Trophoblast cell (in vitro differentiated cells and primary cell): ENCODE data around the gene PPP1R8.
"Not testable (repeated sequence)": the region's sequence is repeated elsewhere in the genome, so short reads cannot be mapped to it uniquely, and the experiment has no call there.

Experiments used
- DNase-seq, 2 donors: peaks; one replicate each; pipeline ENCODE4 v3.0.0-alpha.2; 2016
- H2AFZ ChIP-seq: 2 replicates; pipeline ENCODE4 v1.6.1; 2013; ENCODE audit warnings: low read length, moderate library complexity, mild to moderate bottlenecking; ENCODE audit not compliant: insufficient read depth, poor library complexity
- H2AK5ac ChIP-seq: 2 replicates; pipeline ENCODE4 v1.6.1; 2013; ENCODE audit warnings: mild to moderate bottlenecking, low read length
- H2BK120ac ChIP-seq: 2 replicates; pipeline ENCODE4 v1.6.1; 2013; ENCODE audit warnings: low read length, mild to moderate bottlenecking, moderate library complexity; ENCODE audit not compliant: insufficient read depth, poor library complexity
- H2BK12ac ChIP-seq: 2 replicates; pipeline ENCODE4 v1.6.1; 2013; ENCODE audit warnings: mild to moderate bottlenecking, low read length, moderate library complexity
- H2BK5ac ChIP-seq: 2 replicates; pipeline ENCODE4 v1.6.1; 2013; ENCODE audit warnings: low read length, low read depth, moderate library complexity, mild to moderate bottlenecking; ENCODE audit not compliant: poor library complexity
- H3K14ac ChIP-seq: 2 replicates; pipeline ENCODE4 v1.6.1; 2013; ENCODE audit warnings: mild to moderate bottlenecking, low read length
- H3K18ac ChIP-seq: 2 replicates; pipeline ENCODE4 v1.6.1; 2013; ENCODE audit warnings: mild to moderate bottlenecking, low read length
- H3K23ac ChIP-seq: 2 replicates; pipeline ENCODE4 v1.6.1; 2013; ENCODE audit warnings: low read length
- H3K27ac ChIP-seq: 2 replicates; pipeline ENCODE4 v1.5.1; 2013; ENCODE audit warnings: low read depth, mild to moderate bottlenecking, inconsistent platforms, low read length, moderate library complexity
- H3K27me3 ChIP-seq: 2 replicates; pipeline ENCODE4 v1.6.1; 2013; ENCODE audit warnings: inconsistent platforms, mild to moderate bottlenecking, low read length, moderate library complexity; ENCODE audit not compliant: insufficient read depth
- H3K36me3 ChIP-seq, 2 experiments: 1 replicate in 1 of 2; 2 replicates in 1 of 2; pipeline ENCODE4 v1.6.1; 2013; ENCODE audit warnings: low read length in 2 of 2, mild to moderate bottlenecking in 2 of 2, moderate library complexity in 1 of 2; ENCODE audit not compliant: insufficient read depth in 2 of 2, control insufficient read depth in 1 of 2
- H3K4ac ChIP-seq: 2 replicates; pipeline ENCODE4 v1.6.1; 2013; ENCODE audit warnings: low read depth, mild to moderate bottlenecking, low read length, moderate library complexity
- H3K4me1 ChIP-seq, 2 experiments: 1 replicate in 1 of 2; 2 replicates in 1 of 2; pipeline ENCODE4 v1.6.1; 2013; ENCODE audit warnings: low read length in 2 of 2, mild to moderate bottlenecking in 2 of 2, moderate library complexity in 1 of 2; ENCODE audit not compliant: insufficient read depth in 2 of 2, control insufficient read depth in 1 of 2
- H3K4me2 ChIP-seq: 2 replicates; pipeline ENCODE4 v1.6.1; 2013; ENCODE audit warnings: inconsistent platforms, mild to moderate bottlenecking, low read length, moderate library complexity
- H3K4me3 ChIP-seq: 2 replicates; pipeline ENCODE4 v1.5.1; 2013; ENCODE audit warnings: mild to moderate bottlenecking, low read depth, low read length, inconsistent platforms
- H3K79me1 ChIP-seq: one replicate; pipeline ENCODE4 v1.6.1; 2013; ENCODE audit warnings: low read length
- H3K79me2 ChIP-seq: 2 replicates; pipeline ENCODE4 v1.6.1; 2013; ENCODE audit warnings: low read length, mild to moderate bottlenecking; ENCODE audit not compliant: control insufficient read depth, insufficient read depth, poor library complexity
- H3K9ac ChIP-seq: 2 replicates; pipeline ENCODE4 v1.6.1; 2013; ENCODE audit warnings: mild to moderate bottlenecking, low read length
- H3K9me3 ChIP-seq: 2 replicates; pipeline ENCODE4 v1.6.1; 2013; ENCODE audit warnings: low read depth, mild to moderate bottlenecking, control low read depth, inconsistent platforms, low read length; ENCODE audit not compliant: insufficient read depth
- H4K12ac ChIP-seq: 2 replicates; pipeline ENCODE4 v1.6.1; 2013; ENCODE audit warnings: low read depth, mild to moderate bottlenecking, low read length, moderate library complexity
- H4K8ac ChIP-seq: 2 replicates; pipeline ENCODE4 v1.6.1; 2013; ENCODE audit warnings: low read depth, mild to moderate bottlenecking, low read length, moderate library complexity
- H4K91ac ChIP-seq: one replicate; pipeline ENCODE4 v1.6.1; 2013; ENCODE audit warnings: low read depth, mild to moderate bottlenecking, low read length, moderate library complexity
- WGBS: extraction: QIAGEN DNeasy Blood & Tissue Kit; methylation state at CpG from one replicate; pipeline ENCODE4 v1.1.7; 2013; ENCODE audit warnings: missing lambda C conversion rate; ENCODE audit not compliant: insufficient read length, insufficient coverage; ENCODE audit errors: extremely low coverage; 5-methylcytosine and 5-hydroxymethylcytosine counted together

PPP1R8 gene

GRCh38 chr1:27849951-27850350, 19.4 kb downstream of the PPP1R8 start:
- Histone ChIP-seq H3K4ac (no peak overlapping the region), H3K14ac (no peak overlapping the region), H3K27me3 (no peaks in the 10 kb centered on the region), H3K27ac (no peak overlapping the region), H2BK120ac (no peak overlapping the region), H3K23ac (no peak overlapping the region), H4K12ac (no peak overlapping the region), H2BK5ac (no peak overlapping the region), H3K4me3 (no peak overlapping the region), H3K18ac (no peak overlapping the region), H4K91ac (no peak overlapping the region), H3K4me1 (no peaks in the 10 kb centered on the region), H3K4me2 (no peak overlapping the region), H3K79me2 (no peaks in the 10 kb centered on the region), H3K9ac (no peak overlapping the region), H2BK12ac (no peak overlapping the region), H4K8ac (no peak overlapping the region), H2AK5ac (no peak overlapping the region), H3K36me3 (peaks cover 20 to 35% of the 10 kb centered on the region in 2 experiments), H3K9me3 (peaks cover 2% of the 10 kb centered on the region), H3K79me1 (no peaks in the 10 kb centered on the region), H2AFZ (no peak overlapping the region)
- no peak for DNase-seq
- no CpG with 5 or more reads among the region's 7 CpGs for WGBS

DNA sequence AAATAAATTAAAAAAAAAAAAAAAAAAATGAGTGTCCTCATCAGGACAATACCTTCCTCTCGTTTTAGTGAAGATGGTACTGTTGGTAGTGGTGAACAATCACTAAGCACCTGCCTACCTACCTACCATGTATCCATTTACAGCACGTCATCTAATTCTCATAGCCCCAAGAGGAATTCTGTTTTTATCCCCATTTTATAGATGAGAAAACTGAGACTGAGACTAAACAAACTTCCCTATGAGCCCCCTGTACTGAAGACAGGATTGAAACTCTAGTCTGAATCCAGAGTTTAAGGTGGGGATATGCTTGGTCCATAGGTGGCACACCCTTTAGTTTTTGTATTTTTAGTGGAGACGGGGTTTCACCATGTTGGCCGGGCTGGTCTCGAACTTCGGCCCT, 24.5 kb downstream of the PPP1R8 start:
- H3K9ac ChIP-seq = no peak overlapping the region
- H4K91ac ChIP-seq = no peak overlapping the region
- H3K79me2 ChIP-seq = no peaks in the 10 kb centered on the region
- H3K23ac ChIP-seq = no peak overlapping the region
- H2BK5ac ChIP-seq = no peak overlapping the region
- no peaks in the 10 kb centered on the region for H3K27me3 ChIP-seq
- H3K18ac ChIP-seq = no peak overlapping the region
- peaks cover 3 to 8% of the 10 kb centered on the region in 2 experiments for H3K36me3 ChIP-seq
- H2AFZ ChIP-seq = no peak overlapping the region
- no peak overlapping the region for H2AK5ac ChIP-seq
- H2BK12ac ChIP-seq = no peak overlapping the region
- H3K4me2 ChIP-seq = no peak overlapping the region
- no peak overlapping the region for H3K27ac ChIP-seq
- WGBS = no CpG with 5 or more reads among the region's 6 CpGs
- H4K12ac ChIP-seq = no peak overlapping the region
- H2BK120ac ChIP-seq = no peak overlapping the region
- H4K8ac ChIP-seq = no peak overlapping the region
- H3K4ac ChIP-seq = no peak overlapping the region
- H3K4me3 ChIP-seq = no peak overlapping the region
- H3K79me1 ChIP-seq = no peaks in the 10 kb centered on the region
- peaks cover 2% of the 10 kb centered on the region for H3K9me3 ChIP-seq
- DNase-seq = no peak
- no peak overlapping the region for H3K14ac ChIP-seq
- peaks cover 2 to 6% of the 10 kb centered on the region in 2 experiments for H3K4me1 ChIP-seq

DNA sequence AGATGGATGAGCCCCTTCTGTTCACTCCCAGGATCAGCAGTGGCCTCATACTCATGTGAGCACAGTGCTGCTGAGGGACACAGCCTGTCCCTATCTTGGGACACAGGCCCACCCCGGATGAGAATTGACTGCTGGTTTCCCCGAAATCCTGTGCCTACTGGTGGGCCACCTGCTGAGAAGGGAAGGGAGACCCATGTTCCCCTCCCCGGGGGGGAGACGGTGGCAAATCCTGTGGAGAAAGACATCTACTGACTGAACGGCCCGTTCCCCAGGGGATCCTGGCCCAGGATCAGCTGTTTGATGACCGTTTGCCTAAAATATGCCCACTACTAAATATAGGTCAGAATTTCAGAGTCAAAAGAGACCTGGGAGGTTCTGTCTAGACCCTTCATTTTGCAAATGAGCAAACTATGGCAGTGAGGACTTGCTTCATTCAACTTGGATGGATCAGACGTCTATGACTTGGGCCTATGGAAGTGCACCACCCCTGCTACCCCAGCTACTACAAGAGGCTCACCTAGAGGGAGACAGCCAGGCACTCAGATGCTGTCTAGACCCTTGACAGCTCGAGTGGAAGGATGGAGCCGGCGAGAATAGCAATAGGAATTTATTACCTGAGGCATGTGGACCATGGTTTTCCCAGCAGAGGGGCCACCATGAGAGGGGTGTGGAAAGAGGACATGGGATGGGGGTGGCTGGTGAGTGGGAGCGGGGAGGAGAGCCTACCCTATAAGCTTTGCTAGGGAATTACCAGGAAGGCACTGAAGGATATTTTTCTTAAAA, 26.2 kb downstream of the PPP1R8 start:
- no peak overlapping the region for H3K18ac ChIP-seq
- H3K9me3 ChIP-seq = no peaks in the 10 kb centered on the region
- H3K4me1 ChIP-seq = peaks cover 2 to 6% of the 10 kb centered on the region in 2 experiments
- no peaks in the 10 kb centered on the region for H3K79me2 ChIP-seq
- H2BK120ac ChIP-seq = no peak overlapping the region
- no peak overlapping the region for H3K23ac ChIP-seq
- H2AK5ac ChIP-seq = no peak overlapping the region
- no peaks in the 10 kb centered on the region for H3K79me1 ChIP-seq
- no peaks in the 10 kb centered on the region for H3K27me3 ChIP-seq
- peaks cover 0 to 2% of the 10 kb centered on the region in 2 experiments for H3K36me3 ChIP-seq
- H3K4me2 ChIP-seq = no peak overlapping the region
- no peak overlapping the region for H3K4me3 ChIP-seq
- WGBS = no CpG with 5 or more reads among the region's 12 CpGs
- no peak overlapping the region for H2BK12ac ChIP-seq
- H2BK5ac ChIP-seq = no peak overlapping the region
- no peak overlapping the region for H3K14ac ChIP-seq
- no peak overlapping the region for H4K91ac ChIP-seq
- no peak overlapping the region for H3K27ac ChIP-seq
- no peak for DNase-seq
- H2AFZ ChIP-seq = no peak overlapping the region
- H3K9ac ChIP-seq = no peak overlapping the region
- no peak overlapping the region for H4K8ac ChIP-seq
- no peak overlapping the region for H3K4ac ChIP-seq
- no peak overlapping the region for H4K12ac ChIP-seq

DNA sequence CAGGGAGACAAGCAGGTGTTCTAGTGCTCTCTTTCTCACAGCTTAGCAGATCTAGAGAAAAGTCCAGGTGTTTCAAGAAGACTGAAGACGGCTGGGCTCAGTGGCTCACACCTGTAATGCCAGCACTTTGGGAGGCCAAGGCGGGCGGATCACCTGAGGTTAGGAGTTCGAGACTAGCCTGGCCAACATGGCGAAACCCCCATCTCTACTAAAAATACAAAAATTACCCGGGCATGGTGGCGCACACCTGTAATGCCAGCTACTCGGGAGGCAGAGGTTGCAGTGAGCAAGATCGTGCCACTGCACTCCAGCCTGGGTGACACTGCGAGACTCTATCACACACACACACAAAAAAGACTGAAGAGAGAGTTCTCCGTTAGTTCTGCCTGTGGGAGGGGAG, 27.0 kb downstream of the PPP1R8 start:
- not testable (repeated sequence) for H4K91ac ChIP-seq, H3K79me2 ChIP-seq, DNase-seq, H2BK12ac ChIP-seq, H3K23ac ChIP-seq, H3K4ac ChIP-seq, H3K4me1 ChIP-seq, H3K4me2 ChIP-seq, H3K14ac ChIP-seq, H3K4me3 ChIP-seq, H3K9me3 ChIP-seq, H3K27ac ChIP-seq, H4K12ac ChIP-seq, H2AK5ac ChIP-seq, H2BK120ac ChIP-seq, H2AFZ ChIP-seq, H3K36me3 ChIP-seq, H3K27me3 ChIP-seq, H3K79me1 ChIP-seq, H2BK5ac ChIP-seq, H4K8ac ChIP-seq, H3K18ac ChIP-seq, H3K9ac ChIP-seq
- WGBS = no CpG with 5 or more reads among the region's 11 CpGs
